Fibroblast of gingiva (primary cell): ENCODE data around the gene ECD.

Experiments
- DNase-seq: peaks from one replicate; pipeline ENCODE4 v3.0.0-alpha.2; 2011; ENCODE audit warnings: low read depth

Gene ECD

DNA sequence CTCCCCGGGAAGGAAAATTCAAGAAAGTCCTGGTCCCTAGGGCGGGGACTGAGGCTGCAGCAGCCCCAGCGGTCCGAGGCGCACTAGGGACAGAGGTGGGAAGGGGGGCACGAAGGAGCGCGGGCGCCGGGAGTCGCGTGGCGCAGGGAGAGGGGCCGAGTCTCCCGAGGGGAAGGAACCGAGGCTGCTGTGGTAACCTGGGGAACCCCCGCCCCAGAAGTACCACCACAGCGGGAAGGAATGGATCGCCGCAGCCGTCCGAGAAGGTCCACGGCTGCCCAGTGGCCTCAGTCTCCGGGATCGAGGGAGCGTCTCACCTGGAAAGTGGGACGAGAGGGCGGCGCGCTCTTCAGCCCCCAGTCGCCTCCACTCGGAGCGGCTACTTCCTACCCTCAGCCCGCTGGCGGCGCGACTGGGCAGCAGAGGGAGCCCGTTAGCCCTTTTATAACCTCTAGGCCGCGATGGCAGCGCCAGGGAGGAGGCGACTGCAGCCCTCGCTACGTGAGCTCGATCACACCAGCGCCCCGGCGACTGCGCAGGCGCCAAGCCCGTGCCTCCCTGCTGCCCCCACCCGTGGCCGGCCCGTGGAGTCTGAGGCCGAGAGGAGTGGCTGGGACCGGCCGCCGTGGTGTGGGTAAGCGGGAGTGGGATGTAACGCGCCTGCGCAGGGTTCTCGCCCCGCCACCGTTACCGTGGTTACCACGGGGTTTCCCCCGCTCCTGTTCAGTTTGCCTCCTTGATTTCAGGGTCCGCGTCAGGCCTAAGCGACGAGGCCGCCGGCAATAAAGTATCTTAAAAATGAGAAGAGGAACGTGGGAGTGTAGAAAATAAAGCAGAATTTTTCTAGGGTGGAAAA, 71.1 kb downstream of the ECD start, which contains the start of gene P4HA1:
Gene P4HA1 (minus strand): TSS at position 418 of the 856 bp plus-strand sequence. CDS start 21,983 bp downstream, outside the sequence.
- peak; percentile 99 for DNase-seq

DNA sequence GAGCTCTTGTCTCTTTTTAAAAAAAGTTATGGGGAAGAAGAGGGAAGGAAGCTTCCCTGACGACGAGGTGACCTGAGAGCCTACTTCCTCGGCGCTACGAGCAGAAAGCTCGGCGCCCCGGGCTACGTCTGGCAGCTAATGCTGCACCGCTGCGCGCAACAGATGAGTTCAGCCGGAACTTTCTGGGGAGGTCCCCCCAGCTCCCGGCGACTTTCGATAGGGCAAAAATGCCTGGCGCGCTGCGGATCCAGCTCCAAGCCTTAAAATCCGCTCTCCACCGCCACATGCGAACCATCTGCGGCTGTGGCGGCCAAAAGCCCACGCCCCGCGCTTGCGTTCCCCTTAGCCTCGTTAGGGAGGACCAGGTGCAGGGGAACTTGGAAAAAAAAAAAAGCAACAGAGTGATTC, 71.8 kb downstream of the ECD start:
- DNase-seq, result peak; percentile 74

DNA sequence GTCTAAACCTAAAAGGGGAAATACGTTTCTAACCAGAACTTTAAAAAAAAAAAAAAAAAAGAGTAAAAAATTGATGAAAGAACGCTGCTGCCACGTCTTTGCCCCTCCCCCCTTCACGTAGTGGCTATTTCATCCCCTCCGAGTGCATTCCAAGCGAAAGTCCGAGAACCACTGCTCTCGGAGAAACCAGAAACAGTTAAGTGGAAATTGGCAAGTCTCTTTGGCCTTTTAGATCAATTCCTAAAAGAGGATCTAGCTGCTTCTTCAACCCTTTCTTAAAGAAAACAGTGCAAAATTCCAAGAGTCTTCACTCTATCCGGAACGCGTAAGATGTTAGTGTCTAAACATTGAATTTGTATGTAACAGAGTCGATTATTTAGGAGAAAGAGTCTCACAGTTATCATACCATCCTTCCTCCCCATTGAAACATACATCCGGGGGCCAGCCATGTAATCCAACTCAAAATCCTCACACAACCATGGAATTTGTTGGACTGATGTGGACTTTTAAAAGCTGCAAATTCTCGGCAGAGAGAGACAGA, 72.3 kb downstream of the ECD start:
- peak; percentile 84 for DNase-seq

DNA sequence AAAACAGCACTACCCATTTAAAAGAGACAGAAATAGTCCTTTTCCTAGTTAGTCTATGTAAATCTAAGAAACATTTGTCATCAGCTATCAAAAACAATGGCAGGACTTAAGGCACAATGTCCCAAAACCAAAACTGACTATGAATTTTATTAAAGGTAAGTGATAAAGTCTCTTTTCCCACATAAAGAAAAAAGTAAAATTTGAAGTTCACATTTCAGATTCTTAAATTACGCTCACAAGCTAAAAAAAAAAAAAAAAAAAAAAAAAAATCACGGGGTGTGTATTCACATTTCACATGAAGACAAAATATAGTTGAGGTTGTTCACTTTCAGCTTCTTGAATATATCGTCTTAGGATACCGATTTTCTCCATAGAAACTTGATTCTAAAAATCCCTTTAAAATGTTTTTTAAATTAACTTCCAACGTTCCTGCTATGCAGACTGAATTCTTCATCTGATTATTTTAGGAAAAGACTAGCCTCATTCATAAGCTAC, 72.8 kb downstream of the ECD start:
- DNase-seq, result no peak

DNA sequence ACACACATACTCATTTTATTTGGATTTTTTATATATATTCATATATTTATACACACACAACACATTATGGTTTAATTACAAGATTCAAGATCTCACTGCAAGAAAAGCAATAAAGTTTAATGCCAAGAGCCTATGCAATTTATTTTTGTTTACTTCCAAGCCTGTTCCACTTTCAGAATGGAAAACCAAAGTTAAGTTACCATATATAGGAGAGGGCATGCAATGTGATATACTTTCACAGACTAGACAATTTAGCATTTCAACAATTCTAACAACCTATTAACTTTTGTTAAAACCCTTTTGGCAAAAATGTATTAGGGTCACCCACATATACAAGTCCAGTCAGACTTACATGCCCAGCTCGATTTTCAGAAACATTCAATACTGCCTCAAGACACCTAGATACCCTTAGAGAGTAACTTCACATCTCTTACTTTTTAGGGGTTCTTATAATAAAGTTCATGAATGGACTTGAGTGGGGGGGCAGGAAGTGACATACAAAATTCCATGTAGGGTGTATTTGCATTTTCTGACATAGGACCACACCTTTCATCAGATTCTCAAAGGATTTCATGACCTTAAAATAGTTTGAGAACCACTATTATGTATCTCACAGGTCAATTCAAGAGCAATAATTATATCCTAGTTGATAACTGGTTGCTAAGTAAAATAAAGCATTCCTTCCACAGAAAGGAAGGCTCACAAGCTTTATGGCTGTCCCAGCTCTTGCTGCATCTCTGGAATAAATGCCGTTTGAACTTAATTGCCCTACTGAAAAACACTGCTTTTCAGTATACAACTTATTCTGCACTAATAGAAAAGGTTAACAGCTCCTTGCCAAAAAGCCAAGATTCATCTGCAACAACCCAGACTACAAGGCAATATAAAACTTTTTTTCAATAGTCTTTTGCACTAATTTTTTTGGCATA, 73.6 kb downstream of the ECD start:
- DNase-seq, result peak; percentile 11

DNA sequence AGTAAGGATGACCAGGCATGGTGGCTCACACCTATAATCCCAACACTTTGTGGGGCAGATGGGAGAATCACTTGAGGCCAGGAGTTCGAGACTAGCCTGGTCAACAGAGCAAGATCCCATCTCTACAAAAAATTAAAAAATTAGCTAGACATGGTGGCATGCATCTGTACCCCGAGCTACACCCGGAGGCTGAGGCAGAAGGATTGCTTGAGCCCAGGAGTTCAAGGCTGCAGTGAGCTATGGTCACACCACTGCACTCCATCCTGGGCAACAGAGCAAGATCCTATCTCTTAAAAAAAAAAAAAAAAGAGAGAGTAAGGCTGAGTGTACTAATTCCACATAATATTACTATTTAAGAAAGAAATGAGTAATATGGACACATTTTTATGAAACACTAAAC, 75.0 kb downstream of the ECD start:
- no peak for DNase-seq

DNA sequence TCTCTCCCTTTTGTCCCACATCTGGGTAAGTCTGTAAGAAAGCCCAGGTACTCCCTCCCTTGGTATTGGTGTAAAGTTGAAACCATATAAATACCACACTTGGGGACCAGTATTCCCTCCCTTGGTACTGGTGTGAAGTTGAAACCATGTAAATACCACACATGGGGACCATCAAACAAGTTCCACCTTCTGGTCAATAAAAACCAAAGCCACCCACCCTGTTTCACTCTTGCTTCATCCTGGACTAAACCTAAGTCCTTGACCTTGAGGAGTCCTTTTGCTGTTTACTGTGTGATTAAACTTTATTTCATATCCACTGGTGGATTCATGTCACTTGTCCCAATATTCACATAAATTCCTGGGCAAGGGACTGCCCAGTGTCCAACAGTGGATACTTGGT, 79.5 kb downstream of the ECD start:
- no peak for DNase-seq

DNA sequence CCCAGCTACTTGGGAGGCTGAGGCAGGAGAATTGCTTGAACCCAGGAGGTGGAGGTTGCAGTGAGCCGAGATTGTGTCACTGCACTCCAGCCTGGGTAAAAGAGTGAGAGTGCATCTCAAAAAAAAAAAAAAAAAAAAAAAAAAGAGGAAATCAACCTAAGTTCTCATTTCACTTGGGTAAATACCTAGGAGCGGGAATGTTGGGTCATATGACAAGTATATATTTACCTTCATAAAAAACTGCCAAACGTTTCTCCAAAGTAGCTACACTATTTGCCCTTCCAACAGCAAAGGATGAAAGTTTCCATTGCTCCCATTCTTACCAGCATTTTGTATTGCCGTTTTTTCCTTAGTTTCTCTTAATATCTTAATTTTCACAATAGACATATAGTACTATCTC, 81.0 kb downstream of the ECD start:
- no peak for DNase-seq

DNA sequence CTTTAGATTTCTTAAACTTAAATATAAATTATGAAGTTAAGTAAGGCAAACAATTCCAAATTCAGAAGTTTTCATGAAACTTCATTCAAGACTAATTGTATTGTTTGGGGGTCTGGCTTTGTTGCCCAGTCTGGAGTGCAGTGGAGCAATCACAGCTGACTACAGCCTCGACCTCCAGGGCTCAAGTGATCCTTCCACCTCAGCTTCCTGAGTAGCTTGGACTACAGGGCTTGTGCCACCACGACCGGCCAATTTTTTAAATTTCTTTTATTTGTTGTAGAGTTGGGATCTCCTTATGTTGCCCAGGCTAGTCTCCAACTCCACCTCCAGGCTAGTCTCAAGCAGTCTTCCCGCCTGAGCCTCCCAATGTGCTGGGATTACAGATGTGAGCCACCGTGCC, 83.6 kb downstream of the ECD start:
- no peak for DNase-seq
